Natural killer cell (primary cell): Measurements from ENCODE around the gene ING5. TPM values are rescaled to one million over a fixed set of nuclear protein-coding genes. Genes with fewer than 3 reads are reported as not detected.

ENCODE experiments used
- ATAC-seq, 3 donors: fragments of 150-1000 bp in 2 of 3; fragments of 200-7000 bp in 1 of 3; cut with Tn5 transposase; 1 replicate in 1 of 3; 2 replicates in 2 of 3; pipeline ENCODE4 v1.10.0; 2021; ENCODE audit warnings: mild to moderate bottlenecking in 2 of 3, moderate library complexity in 2 of 3
- DNase-seq, 2 donors: peaks; one replicate each; pipeline versions ENCODE4 v3.0.0 to v3.0.0-alpha.2; 2013 to 2021; ENCODE audit warnings: mixed read lengths in 1 of 2
- H3K27ac ChIP-seq: one replicate; pipeline ENCODE4 v1.5.1; 2013; ENCODE audit warnings: mild to moderate bottlenecking, low read length
- H3K27me3 ChIP-seq: one replicate; pipeline ENCODE4 v1.6.1; 2013; ENCODE audit warnings: low read length; ENCODE audit not compliant: control insufficient read depth, insufficient read depth
- H3K36me3 ChIP-seq: one replicate; pipeline ENCODE4 v1.6.1; 2013; ENCODE audit warnings: low read length; ENCODE audit not compliant: control insufficient read depth, insufficient read depth
- H3K4me1 ChIP-seq: one replicate; pipeline ENCODE4 v1.6.1; 2013; ENCODE audit warnings: low read length; ENCODE audit not compliant: control insufficient read depth, insufficient read depth
- H3K4me3 ChIP-seq: one replicate; pipeline ENCODE4 v1.5.1; 2013; ENCODE audit warnings: low read length
- H3K9me3 ChIP-seq: one replicate; pipeline ENCODE4 v1.6.1; 2013; ENCODE audit warnings: low read length; ENCODE audit not compliant: control insufficient read depth, insufficient read depth
- H3K27ac Mint-ChIP-seq, 2 donors: one replicate each; pipeline ENCODE4 v1.8.0; 2022; ENCODE audit warnings: mild to moderate bottlenecking in 2 of 2, mixed read lengths in 2 of 2, moderate library complexity in 1 of 2
- H3K27me3 Mint-ChIP-seq, 2 donors: one replicate each; pipeline ENCODE4 v1.8.0; 2022; ENCODE audit warnings: low read depth in 2 of 2, mixed read lengths in 2 of 2
- H3K36me3 Mint-ChIP-seq: one replicate; pipeline ENCODE4 v1.8.0; 2022; ENCODE audit warnings: mixed read lengths
- H3K4me1 Mint-ChIP-seq, 2 donors: one replicate each; pipeline ENCODE4 v1.8.0; 2022; ENCODE audit warnings: mixed read lengths in 2 of 2
- H3K4me3 Mint-ChIP-seq: one replicate; pipeline ENCODE4 v1.8.0; 2022; ENCODE audit warnings: mild to moderate bottlenecking, moderate library complexity, mixed read lengths
- H3K9me3 Mint-ChIP-seq, 2 donors: one replicate each; pipeline ENCODE4 v1.8.0; 2022; ENCODE audit warnings: mixed read lengths in 2 of 2
- whole genome bisulfite sequencing: methylation state at CpG from one replicate; pipeline ENCODE4 v1.1.7; 2013; ENCODE audit warnings: missing lambda C conversion rate; ENCODE audit not compliant: insufficient coverage; 5-methylcytosine and 5-hydroxymethylcytosine counted together
- intact Hi-C: fragments of 100-400 bp; cut with micrococcal nuclease; formaldehyde crosslinking; loops from one replicate; pipeline ENCODE4 v1.14.2; 2022
- total RNA-seq, 4 donors: library from RNA; stranded (reverse); fragments of 120-200 nt in 1 of 4; gene quantifications; one replicate each; pipeline versions ENCODE4 v1.2.3 to v1.2.4, GENCODE V29; 2013 to 2022
- TF ChIP-seq, protein P1 (sequence below): fragments of 200-600 bp; IDR thresholded peaks from one replicate; pipeline ENCODE4 v1.8.0; 2022; ENCODE audit warnings: antibody characterized with exemption

Gene ING5
- total RNA-seq, result 10 to 100 TPM; 25.6 to 40.9 (median 34.7) TPM
- total RNA-seq (2013), result 37.0 TPM

DNA sequence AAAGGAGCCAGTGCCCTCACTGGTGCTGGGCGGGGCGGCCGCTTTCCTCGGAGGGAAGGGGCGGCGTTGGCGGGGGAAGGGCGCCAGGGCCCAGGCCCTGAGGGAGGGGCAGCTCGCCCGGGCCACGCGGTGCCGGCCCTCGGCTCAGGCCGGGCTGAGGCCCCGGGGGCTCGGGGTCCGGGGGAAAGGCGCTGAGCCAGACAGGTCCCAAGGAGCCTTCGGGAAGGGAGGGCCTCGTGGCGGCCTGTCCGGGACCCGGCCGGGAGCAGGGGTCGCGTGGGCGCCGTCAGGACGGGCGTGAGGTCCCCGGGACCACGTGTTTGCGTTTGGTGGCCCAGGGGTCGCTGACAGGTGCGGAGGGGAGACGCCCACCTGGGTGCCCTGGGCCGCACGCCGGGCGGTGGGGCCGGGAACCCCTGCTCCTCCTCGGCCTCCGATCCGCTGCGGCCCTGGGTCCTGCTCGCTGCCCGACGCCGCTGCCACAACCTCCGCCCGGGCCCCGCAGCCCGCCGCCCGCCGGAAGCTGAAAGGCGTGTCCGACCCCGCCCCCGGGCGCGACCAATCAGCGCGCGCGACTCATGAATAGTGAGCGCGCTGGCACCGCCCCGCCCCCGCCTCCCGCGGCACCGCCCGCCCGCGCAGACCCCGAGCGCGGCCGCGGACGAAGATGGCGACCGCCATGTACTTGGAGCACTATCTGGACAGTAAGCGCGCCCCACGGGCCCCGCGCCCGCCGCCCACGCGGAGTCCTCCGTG, at the start of gene ING5:
TSS of gene ING5 (plus strand) at position 641 of the 756 bp plus-strand sequence. CDS start at position 668, 27 bp downstream.
- Histone ChIP-seq H3K9me3 (no peaks in the 10 kb centered on the region), H3K36me3 (peaks cover 6% of the 10 kb centered on the region), H3K27me3 (no peaks in the 10 kb centered on the region), H3K27ac (peak within 1 kb of the TSS; percentile 84), H3K4me3 (peak within 1 kb of the TSS; percentile 59), H3K4me1 (peaks cover 15% of the 10 kb centered on the region)
- H3K27ac Mint-ChIP-seq, result peak within 1 kb of the TSS; percentile 80 to 84
- intact Hi-C loops, result loop anchor here (1.0 to 2.0 kb wide), 4 partner anchors 15 to 386 kb away; partner anchors contain the start of genes D2HGDH, DTYMK, HDLBP and SEPTIN2
- TF ChIP-seq, protein P1, sequence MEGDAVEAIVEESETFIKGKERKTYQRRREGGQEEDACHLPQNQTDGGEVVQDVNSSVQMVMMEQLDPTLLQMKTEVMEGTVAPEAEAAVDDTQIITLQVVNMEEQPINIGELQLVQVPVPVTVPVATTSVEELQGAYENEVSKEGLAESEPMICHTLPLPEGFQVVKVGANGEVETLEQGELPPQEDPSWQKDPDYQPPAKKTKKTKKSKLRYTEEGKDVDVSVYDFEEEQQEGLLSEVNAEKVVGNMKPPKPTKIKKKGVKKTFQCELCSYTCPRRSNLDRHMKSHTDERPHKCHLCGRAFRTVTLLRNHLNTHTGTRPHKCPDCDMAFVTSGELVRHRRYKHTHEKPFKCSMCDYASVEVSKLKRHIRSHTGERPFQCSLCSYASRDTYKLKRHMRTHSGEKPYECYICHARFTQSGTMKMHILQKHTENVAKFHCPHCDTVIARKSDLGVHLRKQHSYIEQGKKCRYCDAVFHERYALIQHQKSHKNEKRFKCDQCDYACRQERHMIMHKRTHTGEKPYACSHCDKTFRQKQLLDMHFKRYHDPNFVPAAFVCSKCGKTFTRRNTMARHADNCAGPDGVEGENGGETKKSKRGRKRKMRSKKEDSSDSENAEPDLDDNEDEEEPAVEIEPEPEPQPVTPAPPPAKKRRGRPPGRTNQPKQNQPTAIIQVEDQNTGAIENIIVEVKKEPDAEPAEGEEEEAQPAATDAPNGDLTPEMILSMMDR, result peak; percentile 58
- peaks cover 7 to 13% of the 10 kb centered on the region in 2 donors for H3K4me1 Mint-ChIP-seq
- H3K27me3 Mint-ChIP-seq, result no peaks in the 10 kb centered on the region
- peak within 1 kb of the TSS; percentile 86 for H3K4me3 Mint-ChIP-seq
- ATAC-seq, result peak; percentile 72 to 89 (median 76)
- H3K9me3 Mint-ChIP-seq, result no peaks in the 10 kb centered on the region
- WGBS, result under 1% methylated on average over 96 of the region's 96 CpGs
- no peaks in the 10 kb centered on the region for H3K36me3 Mint-ChIP-seq
- DNase-seq, result peak; percentile 96 to 98

DNA sequence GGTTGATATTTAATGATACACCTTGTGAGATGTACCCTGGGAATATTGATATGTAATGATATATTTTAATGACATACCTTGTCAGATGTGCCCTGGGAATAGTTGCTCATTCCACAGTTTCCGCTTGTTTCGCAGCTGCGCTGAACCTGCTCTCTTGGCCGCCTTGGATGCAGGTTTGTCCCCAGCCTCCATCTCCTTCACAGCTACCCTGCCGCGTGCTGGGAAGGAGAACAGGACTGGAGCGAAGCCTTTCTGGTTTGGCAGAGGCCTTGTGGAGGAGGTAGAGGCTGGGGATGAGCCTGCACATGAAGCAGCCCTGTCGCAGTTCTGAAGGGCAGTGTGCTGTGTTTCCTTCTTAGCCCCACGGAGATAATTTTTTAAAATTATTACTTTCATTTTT, 49.7 kb upstream of the ING5 start:
- ATAC-seq, result no peak
- Histone ChIP-seq H3K36me3 (peaks cover 45% of the 10 kb centered on the region), H3K4me1 (no peaks in the 10 kb centered on the region), H3K27ac (no peak overlapping the region), H3K27me3 (no peaks in the 10 kb centered on the region), H3K9me3 (no peaks in the 10 kb centered on the region), H3K4me3 (no peak overlapping the region)
- intact Hi-C loops, result no loop called here
- peaks cover 15 to 19% of the 10 kb centered on the region in 2 donors for H3K4me1 Mint-ChIP-seq
- H3K9me3 Mint-ChIP-seq, result no peaks in the 10 kb centered on the region
- WGBS, result 98% methylated on average over 8 of the region's 9 CpGs
- H3K27ac Mint-ChIP-seq, result no peak overlapping the region
- TF ChIP-seq, protein P1, result no peak
- DNase-seq, result no peak
- H3K4me3 Mint-ChIP-seq, result no peak overlapping the region
- peaks cover 7% of the 10 kb centered on the region for H3K36me3 Mint-ChIP-seq
- H3K27me3 Mint-ChIP-seq, result no peaks in the 10 kb centered on the region

DNA sequence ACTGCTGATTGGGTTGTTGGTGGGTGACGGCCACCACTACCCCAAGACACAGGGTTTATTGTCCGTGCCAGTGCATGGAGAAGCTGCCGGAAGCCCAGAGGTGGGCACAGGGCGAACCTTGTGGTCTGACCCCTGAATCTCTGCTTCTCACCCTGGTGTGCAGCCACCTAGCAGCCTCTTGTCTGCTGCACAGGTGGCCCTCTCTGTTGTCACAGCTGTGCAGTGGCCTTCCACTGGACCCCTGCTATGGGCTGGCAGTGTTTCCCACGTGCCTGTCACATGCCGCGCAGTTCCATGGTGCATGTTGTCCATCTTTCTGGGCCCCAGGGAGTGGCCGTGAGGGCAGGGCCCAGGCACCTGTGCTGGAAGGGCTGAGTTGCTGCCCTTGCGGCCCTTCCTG, 49.1 kb upstream of the ING5 start:
- ATAC-seq (no peak), DNase-seq (no peak)
- Mint-ChIP-seq H3K4me3 (no peak overlapping the region), H3K27ac (no peak overlapping the region), H3K9me3 (no peaks in the 10 kb centered on the region), H3K4me1 (peaks cover 15 to 19% of the 10 kb centered on the region in 2 donors), H3K27me3 (no peaks in the 10 kb centered on the region), H3K36me3 (peaks cover 7% of the 10 kb centered on the region)
- Histone ChIP-seq H3K4me1 (no peaks in the 10 kb centered on the region), H3K9me3 (no peaks in the 10 kb centered on the region), H3K4me3 (no peak overlapping the region), H3K36me3 (peaks cover 49% of the 10 kb centered on the region), H3K27me3 (no peaks in the 10 kb centered on the region), H3K27ac (no peak overlapping the region)
- intact Hi-C loops, result no loop called here
- TF ChIP-seq, protein P1, result no peak
- 98% methylated on average over 9 of the region's 9 CpGs for WGBS
